GM23248 (cell line): ENCODE measurements around the gene OST4.

Experiments
- EZH2 ChIP-seq: fragments of 200-600 bp; sonication (generic); IDR thresholded peaks from 2 replicates; pipeline ENCODE4 v1.6.1; 2018; ENCODE audit warnings: antibody characterized with exemption, mild to moderate bottlenecking; ENCODE audit not compliant: insufficient read depth, poor library complexity, severe bottlenecking
- EZH2phosphoT487 ChIP-seq: fragments of 200-600 bp; sonication (generic); IDR thresholded peaks from 2 replicates; pipeline ENCODE4 v1.6.1; 2018; ENCODE audit warnings: antibody characterized with exemption, moderate library complexity, mild to moderate bottlenecking, low read depth; ENCODE audit not compliant: insufficient read depth

DNA sequence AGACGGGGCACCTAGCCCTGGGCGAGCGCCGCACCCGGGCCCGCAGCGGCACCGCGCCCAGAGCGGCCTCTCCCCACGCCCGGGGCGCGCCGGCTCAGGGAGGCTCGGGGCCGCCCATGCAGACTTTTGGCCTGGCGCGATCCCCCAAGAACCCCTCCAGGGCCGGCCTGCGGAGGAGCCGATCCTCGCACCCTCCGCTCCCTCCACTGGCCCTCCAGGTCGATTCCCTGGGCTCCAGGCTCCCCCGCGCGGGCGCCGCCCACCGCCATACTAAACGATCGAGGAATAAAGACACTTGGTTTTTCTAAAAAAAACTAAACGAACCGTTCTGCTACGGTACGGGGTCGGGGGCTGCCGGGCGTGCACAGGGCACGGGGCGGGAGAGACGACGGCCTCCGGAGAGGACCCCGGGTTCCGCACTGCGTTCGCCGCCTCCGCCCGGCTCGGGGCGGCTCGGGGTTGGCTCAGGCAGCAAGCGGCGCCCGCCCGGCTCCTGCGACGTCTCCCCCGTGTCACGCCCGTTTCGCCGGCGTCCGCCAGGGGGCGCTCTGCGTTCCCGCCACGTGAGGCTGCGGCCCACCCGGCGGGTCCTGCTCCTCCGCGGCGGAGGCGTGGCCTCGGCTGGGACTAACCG, 14.8 kb upstream of the OST4 start:
- TF ChIP-seq EZH2phosphoT487 (no peak), EZH2 (no peak)
